HEK293T (cell line): Measurements from ENCODE around the gene C1QB.
A peak's percentile ranks its signal among the peaks of the same experiment; 100 is the strongest.

Experiments used
- CTCF ChIA-PET: fragments of 350-600 bp; formaldehyde crosslinking; extraction: SDS; loops from one replicate; lab custom pipeline; 2021; ENCODE audit warnings: antibody characterized with exemption, inconsistent platforms; lab: Yijun Ruan, JAX
- POLR2A ChIA-PET: fragments of 350-600 bp; formaldehyde crosslinking; extraction: SDS; loops from one replicate; lab custom pipeline; 2020; ENCODE audit warnings: antibody characterized with exemption, inconsistent platforms; lab: Yijun Ruan, JAX
- DNase-seq: peaks from one replicate; pipeline ENCODE4 v3.0.0; 2012; ENCODE audit warnings: mixed read lengths; ENCODE audit errors: extremely low spot score
- FOXK2 ChIP-seq: fragments of 450-650 bp; IDR thresholded peaks from 2 replicates; pipeline ENCODE4 v1.6.1; 2016; ENCODE audit warnings: mild to moderate bottlenecking

The C1QB gene

GRCh38 chr1:22711071-22711470 lies 58.0 kb downstream of the C1QB start:
- no peak for TF ChIP-seq FOXK2
- ChIA-PET POLR2A (no interaction called here), CTCF (no interaction called here)
- DNase-seq: peak; percentile 39
